Stimulated activated CD8-positive, alpha-beta memory T cell treated with anti-CD3 and anti-CD28 coated beads, Interleukin-2, amount 100 ng/mL, for 1 hour (primary cell): Measurements from ENCODE around the gene ITGA3.
"Not testable (repeated sequence)": the region's sequence is repeated elsewhere in the genome, so short reads cannot be mapped to it uniquely, and the experiment has no call there.

ENCODE experiments used
- DNase-seq, 2 donors: peaks; one replicate each; pipeline ENCODE4 v3.0.0-alpha.2; 2020; ENCODE audit warnings: low read depth in 2 of 2

The ITGA3 gene

DNA sequence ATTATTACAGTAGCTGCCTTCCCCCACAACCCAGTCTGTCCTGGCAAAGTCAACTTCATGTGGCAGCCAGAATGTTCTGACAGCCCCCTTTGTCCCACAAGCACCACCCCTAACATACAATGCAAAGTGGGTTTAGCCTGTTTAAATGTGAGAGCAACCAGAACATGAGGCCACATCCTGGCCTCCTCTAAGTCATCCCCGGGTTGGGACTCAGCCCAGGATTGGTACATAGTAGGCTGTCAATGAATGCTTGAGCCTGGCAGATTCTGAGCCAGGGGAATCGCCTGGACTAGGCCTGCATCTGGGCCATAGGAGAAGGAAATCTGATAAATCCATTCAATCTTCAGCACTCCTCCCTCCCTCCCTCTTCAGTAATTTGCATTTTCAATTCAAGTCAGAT, 4.3 kb upstream of the ITGA3 start:
- no peak for DNase-seq

DNA sequence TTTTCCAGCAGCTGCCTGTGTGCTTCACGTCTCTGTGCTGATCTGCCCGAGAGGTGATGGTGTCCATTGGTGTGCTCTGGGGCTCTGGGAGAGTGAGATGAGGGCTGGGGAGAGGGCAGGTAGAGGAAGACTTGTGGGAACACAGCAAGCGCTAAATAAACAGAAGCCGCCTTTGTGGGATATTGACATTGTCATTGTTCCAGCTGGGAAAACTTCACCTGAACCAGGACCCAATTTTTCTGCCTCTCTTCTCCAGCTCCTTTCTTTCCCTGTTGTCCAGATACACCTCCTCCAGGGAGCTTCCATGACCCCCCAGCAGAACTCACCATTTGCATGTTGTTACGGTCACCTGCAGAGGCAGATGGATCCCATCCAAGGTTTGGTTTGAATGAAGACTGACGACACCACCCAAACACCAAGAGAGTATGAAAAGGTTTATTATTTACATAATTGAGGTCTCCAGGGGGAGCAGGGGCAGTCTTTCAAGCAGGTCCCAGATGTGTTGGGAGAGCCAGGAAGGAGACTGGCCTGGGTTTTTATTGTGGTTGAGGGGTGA, 3.6 kb upstream of the ITGA3 start:
- no peak for DNase-seq

GRCh38 chr17:50052822-50053653, 2.9 kb upstream of the ITGA3 start:
- no peak for DNase-seq

GRCh38 chr17:50053654-50053960, 2.3 kb upstream of the ITGA3 start:
- DNase-seq: no peak

GRCh38 chr17:50055055-50055425, 870 bp upstream of the ITGA3 start:
- no peak for DNase-seq

DNA sequence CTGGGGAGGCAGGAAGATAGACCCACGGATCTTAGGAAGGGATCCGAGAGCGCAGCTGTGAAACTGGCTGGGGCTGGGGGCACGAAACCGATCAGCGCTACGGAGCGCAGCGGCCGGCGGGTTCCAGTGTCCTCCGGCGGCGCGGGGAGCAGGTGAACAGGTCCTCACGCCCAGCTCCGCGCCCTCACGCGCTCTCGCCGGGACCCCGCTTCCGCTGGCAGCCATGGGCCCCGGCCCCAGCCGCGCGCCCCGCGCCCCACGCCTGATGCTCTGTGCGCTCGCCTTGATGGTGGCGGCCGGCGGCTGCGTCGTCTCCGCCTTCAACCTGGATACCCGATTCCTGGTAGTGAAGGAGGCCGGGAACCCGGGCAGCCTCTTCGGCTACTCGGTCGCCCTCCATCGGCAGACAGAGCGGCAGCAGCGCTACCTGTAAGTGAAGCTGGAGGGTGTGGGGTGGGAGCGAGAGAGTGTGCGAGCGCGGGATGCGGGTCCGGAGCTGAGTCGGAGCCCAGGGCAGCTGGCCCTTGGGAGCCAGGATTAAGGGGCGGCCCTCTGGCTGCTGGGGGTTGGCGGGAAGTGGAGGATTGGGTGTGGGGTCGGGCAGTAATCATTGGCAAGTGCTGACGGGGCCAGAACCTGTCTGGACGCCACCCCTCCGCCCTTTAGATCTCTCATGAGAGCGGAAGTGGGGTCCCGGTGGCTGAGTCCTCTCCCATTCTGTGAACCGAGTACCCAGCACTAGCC, 479 bp downstream of the ITGA3 start:
- peak; percentile 20 to 45 for DNase-seq

- DNase-seq: no peak
Observed at GRCh38 chr17:50056961-50057330, 1.0 kb downstream of the ITGA3 start.

DNA sequence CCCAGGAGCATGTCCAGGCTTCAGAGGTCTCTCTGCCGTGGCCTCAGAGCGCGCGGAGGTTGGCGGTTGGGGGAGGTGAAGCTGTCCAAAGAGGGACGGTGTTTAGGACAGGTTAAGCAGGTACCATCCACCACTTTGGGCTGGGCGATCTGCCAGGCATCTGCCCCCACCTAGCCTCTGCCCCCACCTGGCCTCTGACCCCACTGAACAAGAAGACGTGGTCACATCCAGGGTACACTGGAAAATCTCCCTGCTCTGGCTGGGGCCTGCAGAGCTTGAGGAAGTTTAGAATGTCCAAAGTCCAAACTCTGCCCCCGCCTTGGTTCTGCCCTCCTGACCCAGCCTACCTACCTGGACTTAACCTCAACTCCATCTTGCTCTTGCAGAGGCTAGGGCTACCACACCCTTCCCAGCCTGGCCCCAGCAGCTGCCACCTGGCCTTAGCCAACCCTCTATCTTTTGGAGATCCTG, 1.6 kb downstream of the ITGA3 start:
- DNase-seq: no peak

- DNase-seq: no peak
Observed at GRCh38 chr17:50058296-50058953, 2.5 kb downstream of the ITGA3 start.

DNA sequence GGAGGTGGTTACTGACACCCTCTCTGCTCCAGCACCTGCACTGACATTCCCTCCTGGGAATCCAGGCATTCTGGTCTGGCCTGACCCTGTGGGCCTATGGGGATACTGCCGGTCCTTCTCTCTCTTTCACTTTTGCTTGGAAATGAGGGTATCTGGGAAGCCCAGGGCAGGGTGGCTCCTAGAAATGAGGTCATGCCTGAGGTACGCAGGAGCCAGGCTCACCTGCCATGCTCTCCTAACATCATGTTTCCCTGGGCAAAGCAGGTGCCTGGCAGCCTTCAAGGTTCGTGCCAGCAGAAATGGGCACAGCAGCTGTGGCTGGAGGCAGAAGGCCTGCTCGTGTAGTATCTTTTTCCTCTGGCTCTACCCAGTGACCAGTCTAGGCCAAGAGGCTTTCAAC, 3.3 kb downstream of the ITGA3 start:
- DNase-seq: no peak

DNA sequence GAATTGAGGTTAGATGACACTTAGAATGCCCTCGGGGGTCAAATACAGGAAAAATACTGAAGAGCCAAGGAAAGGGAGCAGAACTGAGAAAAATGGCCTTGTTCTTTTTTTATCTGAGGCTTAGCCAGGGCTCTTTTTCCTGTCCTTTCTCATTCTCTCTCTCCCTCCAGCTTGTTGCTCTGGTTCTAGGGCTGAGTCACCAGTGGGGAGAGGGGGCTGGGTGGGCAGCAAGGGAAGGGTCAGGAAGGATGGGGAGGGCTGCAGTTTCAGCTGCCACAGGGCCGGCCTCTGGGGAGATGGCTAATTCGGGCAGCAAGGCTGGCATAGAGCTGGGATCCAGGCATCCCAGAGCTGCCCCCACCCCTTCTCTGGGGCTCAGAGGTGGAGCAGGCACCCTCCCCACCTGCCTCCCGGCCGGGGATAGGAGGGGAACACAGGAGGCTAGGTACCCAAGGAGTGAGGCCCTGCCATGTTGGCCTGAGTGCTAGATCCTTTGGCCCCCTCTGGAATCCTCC, 3.9 kb downstream of the ITGA3 start:
- DNase-seq: no peak

- no peak for DNase-seq
Observed at GRCh38 chr17:50060951-50061712, 5.2 kb downstream of the ITGA3 start.

- not testable (repeated sequence) for DNase-seq
Observed at GRCh38 chr17:50061713-50062045, 5.8 kb downstream of the ITGA3 start.

DNA sequence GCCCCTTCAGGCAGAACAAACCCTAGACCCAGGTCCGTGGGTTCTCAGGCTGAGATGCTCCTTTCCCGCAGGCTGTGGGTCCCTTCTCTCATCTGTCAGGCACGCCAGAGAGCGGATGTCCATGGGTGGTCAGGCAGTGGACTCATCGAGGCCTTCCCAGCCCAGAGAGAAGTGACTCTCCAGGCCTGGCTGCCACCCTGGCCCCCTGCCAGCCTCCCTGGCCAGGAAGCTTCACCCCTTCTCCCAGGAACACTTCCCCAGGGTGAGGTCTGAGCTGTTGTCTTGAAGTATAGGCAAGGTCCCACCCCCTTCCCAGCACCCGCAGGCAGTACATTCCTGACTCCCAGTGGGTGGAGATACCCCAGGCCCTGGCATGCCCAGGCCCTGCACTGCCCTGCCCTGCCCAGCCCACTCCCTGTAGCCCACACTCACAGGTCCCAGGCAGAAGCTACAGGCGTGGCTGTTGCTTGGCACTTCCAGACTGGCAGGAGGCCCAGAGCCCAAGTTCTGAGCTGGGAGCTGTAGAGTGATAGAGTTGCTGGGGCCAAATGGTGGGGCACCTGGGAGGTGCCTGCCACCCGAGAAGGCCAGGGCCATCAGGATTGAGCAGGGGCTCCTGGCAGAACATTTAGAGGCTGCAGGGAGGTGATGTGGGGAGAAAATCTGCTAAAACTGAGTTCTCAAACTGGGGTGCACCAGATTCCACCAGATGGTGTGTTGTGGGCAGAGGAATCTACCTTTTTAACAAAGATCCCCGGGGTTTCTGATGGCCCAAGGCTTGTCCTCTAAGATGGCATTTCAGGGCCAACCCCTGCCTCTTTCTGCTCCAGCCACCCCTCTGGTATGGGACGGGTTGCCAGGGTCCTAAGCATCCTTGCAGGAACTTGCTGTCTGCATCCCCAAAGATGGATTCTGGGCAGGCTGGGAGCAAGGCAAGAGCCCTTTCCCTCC, 6.7 kb downstream of the ITGA3 start:
- no peak for DNase-seq

GRCh38 chr17:50063561-50064252, 7.8 kb downstream of the ITGA3 start:
- DNase-seq: no peak

GRCh38 chr17:50064253-50065001, 8.5 kb downstream of the ITGA3 start:
- DNase-seq: no peak

- DNase-seq: no peak
Observed at GRCh38 chr17:50065056-50065455, 9.1 kb downstream of the ITGA3 start.

DNA sequence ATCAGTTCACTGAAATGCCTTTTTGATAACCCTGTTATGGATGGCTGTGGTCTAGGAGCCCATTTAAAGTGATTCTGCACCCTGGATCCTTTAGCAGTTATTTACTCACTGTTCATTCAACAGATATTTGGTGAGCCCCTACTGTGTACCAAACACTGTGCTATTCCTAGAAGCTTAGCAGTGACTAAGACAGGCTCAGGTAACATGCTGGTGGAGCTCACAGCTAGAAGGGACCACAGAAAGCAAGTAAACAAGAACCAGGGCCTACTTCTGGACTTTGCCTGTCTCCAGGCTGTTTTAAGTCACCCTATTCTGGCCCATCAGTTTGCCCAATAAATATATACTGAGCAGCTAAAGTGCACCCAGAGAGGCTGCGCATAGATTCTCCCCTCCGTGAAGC, 11.1 kb downstream of the ITGA3 start:
- no peak for DNase-seq

GRCh38 chr17:50067996-50068395, 12.1 kb downstream of the ITGA3 start:
- no peak for DNase-seq
